HL-60/S4 treated with phorbol 12-myristate 13-acetate at 8.2 ng/mL for 4 days and 3 days (cell line): ENCODE data around the gene MACF1.

Experiments
- in situ Hi-C: fragments of 300-500 bp; cut with MboI; formaldehyde crosslinking; loops from 2 replicates; pipeline ENCODE4 v1.15.0; 2022; ENCODE audit warnings: low sequenced_read_pairs

The MACF1 gene

DNA sequence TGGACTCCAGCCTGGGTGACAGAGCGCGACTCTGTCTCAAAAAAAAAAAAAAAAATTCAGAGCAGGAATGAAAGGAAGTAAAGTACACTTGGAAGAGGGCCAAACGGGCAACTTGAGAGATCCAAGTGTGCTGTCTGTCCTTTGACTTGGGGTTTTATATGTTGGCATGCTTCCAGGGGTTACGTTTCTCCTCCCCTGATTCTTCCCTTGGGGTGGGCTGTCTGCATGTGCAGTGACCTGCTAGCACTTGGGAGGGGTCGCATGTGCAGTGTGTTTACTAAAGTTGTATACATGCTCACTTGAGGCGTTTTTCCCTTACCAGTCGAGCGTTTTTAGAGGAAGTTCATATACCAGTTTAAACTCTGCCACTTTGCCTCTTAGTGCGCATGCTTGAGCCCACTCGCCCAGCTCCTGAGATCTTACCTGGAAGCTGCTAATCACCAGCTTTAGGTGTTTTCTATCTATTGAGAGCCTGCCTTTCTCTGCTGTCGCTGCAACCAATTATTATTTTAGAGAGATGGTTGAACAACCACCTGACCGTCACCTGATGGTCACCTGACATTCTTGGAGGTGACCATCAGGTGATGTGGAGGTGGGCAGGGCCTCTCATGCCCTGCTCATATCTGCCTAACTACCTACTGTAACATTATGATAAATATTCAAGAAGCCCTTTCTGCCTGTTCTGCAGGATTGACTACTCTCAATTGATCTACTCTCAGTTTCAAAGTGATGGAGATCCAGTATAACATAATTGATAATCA is 140.1 kb downstream of the MACF1 start:
- in situ Hi-C loops: no loop called here

DNA sequence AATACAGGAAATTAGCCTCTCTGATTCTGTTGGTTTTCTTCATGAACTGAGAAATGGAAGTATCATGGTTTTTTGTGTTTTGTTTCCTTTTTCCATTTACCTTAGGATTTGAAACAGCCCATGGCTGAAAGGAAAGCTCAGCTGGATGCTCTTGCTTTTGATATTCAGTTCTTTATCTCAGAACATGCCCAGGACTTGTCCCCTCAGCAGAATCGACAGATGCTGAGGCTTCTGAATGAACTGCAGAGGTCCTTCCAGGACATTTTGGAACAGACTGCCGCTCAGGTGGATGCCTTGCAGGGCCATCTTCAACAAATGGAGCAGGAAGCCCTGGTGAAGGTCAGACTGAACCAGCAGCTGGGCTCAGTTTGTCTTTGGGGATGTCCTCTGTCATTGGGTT is 142.4 kb downstream of the MACF1 start:
- in situ Hi-C loops: no loop called here

DNA sequence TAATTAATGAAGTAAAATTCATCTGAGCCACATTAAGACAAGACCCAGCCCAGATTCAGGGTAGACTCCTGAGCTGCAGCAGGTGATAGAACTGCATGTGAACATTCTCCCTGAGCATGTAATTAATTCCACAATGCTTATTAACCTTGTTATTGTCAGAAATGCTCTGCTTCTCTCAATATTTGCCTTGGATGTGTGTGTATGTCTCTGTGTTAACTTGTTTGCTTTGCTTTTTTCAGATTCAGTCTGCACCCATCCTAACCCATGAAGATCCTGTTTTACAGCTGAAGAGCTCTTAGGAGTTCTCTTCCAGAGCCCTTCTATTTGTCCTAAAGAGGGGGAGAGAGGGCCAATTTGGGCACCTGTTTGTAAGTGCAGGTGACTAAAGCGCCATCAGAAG is 143.8 kb downstream of the MACF1 start:
- in situ Hi-C loops: no loop called here

DNA sequence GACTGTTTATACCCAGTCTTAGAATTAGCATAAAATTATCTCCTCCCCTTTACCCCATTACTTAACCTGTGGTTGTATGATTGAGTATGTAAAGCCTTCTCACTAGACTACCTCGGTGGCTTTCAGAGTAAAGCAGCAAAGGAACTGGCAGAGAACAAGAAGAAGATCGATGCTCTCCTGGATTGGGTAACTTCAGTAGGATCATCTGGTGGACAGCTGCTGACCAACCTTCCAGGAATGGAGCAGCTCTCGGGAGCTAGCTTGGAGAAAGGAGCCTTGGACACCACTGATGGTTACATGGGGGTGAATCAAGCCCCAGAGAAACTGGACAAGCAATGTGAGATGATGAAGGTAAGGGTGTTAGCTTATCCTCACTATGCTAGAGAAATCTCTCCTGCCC is 148.4 kb downstream of the MACF1 start:
- in situ Hi-C loops: no loop called here

DNA sequence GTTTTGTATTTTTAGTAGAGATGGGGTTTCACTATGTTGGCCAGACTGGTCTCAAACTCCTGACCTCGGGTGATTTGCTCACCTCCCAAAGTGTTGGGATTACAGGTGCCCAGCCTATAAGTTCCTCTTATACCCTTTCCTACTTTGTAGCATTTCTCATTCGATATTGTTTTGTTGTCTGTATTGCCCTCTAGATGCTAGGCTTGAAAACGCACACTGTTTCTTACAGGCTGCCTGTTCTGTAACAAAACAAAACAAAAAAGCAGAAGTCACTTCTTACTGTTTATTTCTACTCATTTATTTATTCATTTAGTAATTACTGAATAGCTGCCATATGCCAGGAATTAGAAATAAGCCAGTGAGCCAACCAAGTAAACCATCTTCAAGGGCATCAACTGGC is 150.1 kb downstream of the MACF1 start:
- in situ Hi-C loops: no loop called here

DNA sequence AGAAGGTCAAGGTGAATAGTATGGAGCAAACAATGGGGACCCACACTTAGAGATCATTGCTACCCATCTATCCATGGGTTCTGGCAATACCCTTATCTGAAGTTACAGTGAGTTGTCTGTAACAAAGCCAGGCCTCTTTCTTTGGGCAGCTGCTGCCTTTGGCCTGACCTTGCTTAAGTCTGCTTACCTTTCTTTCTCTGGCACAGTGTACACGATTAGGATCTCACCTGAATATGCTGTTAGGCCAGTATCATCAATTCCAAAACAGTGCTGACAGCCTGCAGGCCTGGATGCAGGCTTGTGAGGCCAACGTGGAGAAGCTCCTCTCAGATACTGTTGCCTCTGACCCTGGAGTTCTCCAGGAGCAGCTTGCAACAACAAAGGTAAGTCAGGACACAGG is 154.0 kb downstream of the MACF1 start:
- in situ Hi-C loops: no loop called here

DNA sequence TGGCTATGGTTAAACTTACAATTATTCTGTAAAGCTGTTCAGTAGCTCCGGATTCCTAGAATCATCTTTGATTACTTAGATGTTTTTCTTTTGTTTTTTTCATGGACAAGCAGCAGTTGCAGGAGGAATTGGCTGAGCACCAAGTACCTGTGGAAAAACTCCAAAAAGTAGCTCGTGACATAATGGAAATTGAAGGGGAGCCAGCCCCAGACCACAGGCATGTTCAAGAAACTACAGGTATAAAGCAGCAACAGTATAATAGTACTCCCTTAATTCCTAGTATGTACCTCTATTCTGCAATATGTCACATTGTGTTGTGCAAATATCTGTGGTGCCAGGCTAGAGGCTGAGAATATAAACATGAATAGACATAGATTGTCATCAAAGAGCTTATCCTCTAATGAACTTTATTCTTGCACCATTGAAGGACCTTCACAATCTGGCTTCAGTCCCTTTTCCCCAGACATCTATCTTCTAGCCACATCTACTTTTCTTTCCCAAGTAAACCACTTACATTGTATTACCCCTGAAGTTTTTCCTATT is 154.6 kb downstream of the MACF1 start:
- in situ Hi-C loops: no loop called here

DNA sequence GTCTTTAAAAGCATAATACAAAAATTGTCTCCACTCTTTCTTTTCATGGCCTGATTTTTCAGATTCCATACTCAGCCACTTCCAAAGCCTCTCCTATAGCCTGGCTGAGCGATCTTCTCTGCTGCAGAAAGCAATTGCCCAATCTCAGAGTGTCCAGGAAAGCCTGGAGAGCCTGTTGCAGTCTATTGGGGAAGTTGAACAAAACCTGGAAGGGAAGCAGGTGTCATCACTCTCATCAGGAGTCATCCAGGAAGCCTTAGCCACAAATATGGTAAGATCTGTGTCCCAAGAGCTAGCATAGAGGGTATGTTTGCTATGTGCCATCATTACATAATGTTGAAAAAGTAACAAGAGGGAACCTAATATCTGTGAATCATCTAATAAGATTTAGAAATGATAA is 156.2 kb downstream of the MACF1 start:
- in situ Hi-C loops: no loop called here

DNA sequence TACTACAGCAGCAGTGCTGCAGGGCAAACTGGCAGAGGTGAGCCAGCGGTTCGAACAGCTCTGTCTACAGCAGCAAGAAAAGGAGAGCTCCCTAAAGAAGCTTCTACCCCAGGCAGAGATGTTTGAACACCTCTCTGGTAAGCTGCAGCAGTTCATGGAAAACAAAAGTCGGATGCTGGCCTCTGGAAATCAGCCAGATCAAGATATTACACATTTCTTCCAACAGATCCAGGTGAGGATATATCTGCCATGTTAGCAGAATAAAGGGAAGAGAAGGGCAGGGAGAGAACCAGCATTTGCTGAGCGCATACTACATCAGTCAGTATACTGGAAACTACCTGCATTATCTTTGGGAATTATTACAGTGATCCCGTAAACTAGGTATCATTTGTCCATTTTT is 157.0 kb downstream of the MACF1 start:
- in situ Hi-C loops: no loop called here

DNA sequence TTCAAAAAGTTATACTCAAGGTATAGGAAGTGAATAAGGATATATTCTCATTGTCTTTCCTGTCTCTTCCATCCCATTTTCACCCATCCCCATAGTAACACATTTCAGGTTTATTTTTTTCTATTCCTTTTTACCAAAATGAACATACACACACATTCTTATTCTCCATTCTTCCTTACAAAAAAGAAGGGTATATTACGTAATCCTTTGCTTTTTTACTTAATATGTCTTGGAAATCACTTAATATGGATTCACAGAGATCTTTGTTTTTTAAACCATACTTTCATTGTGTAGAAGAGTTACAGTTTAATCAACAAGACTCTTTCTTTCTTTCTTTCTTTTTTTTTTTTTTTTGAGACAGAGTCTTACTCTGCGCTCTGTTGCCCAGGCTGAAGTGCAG is 158.8 kb downstream of the MACF1 start:
- in situ Hi-C loops: no loop called here

DNA sequence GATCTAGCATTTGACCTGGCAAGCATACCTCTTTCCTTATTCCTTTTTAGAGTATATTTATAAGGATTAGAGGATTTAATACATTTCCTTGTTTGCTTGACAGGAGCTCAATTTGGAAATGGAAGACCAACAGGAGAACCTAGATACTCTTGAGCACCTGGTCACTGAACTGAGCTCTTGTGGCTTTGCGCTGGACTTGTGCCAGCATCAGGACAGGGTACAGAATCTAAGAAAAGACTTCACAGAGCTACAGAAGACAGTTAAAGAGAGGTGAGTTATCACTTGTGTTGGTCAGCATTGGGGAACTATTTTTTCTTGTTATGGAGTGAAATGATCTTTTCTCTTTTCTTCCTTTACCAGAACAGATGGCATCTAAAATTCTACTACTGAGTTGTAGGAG is 163.6 kb downstream of the MACF1 start:
- in situ Hi-C loops: no loop called here

DNA sequence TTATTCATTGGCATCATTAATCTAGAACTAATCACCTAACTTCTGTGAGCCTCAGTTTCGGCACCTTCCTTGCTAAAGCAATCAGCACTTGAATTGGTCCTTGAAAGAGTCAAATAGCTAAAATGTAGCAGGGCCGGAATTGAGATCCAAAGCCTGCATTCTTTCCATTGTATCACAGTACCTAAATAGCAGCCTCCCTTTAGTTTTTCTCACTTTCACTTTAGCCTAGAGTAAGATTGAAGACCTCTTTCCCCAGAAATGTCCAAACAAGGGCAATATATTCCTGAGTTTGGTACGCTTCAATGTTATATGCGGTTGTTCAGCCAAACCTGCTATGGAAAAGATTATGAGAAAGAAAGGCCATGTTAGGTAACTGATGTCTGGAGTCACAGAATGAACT is 165.1 kb downstream of the MACF1 start:
- in situ Hi-C loops: no loop called here

DNA sequence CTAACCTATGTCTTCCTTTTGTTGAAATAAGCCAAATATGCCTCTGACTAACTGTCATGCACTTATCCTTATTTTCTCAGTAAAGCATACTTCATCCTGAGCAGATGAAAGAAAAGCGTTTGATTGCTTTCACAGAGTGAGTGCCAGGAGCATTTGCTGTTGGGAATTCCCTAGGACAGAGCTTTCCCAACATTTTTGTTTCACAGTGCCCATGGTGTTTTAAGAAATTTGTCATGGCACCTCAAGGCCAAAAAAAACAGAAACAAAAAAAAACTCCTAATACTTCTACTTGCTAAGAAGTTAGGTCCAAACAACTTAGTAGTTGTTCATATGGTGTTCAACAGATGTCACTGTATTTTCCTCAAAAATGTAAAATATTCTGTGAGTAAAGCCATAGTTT is 166.1 kb downstream of the MACF1 start:
- in situ Hi-C loops: no loop called here

DNA sequence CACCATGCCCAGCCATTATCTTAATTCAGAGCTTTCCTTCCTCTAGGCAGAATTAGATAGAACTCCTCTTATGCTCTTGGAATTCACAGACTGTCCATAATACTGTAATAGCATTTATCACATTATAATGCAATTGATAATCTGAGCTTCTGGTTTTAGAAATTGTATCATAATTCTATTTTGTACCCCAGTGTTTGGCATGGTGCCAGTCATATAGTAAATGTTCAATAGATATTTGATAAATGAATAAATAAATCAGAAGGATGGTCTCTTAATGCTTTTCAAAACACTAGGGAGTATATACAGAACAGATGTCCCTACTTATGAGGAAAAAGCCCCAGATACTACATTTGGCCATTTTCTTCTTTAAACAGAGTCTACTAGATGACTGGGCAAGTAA is 167.6 kb downstream of the MACF1 start:
- in situ Hi-C loops: no loop called here

DNA sequence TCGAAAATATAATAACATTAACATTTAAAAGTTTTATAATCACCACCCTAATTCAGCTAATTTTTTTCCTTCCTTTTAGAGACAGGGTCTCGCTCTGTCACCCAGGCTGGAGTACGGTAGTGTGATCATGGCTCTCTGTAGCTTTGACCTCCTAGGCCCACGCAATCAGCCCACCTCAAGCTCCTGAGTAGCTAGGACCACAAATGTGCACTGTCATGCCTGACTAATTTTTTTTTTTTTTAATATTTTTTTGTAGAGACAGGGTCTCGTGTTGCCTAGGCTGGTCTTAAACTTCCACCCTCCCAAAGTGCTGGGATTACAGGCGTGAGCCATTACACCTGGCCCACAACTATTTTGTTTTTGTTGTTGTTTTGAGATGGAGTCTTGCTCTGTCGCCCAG is 172.2 kb downstream of the MACF1 start:
- in situ Hi-C loops: no loop called here

DNA sequence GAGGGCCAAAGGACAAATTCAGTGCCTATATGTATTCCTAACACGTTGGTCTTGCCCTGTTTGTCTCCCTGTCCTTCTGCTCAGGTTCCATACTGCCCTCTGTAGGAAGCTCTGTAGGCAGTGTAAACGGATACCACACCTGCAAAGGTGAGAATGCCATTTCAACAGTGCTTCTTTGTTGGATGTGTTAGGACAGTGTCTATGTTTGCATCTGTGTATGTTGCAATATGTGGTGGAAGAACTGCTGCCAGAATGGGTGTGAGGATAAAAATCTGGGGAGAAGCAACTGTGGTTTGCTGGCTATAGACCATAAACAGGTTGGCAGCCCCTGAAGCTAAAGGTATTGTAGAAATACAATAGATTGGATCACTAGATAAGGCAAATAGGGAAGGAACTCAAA is 173.9 kb downstream of the MACF1 start:
- in situ Hi-C loops: no loop called here

DNA sequence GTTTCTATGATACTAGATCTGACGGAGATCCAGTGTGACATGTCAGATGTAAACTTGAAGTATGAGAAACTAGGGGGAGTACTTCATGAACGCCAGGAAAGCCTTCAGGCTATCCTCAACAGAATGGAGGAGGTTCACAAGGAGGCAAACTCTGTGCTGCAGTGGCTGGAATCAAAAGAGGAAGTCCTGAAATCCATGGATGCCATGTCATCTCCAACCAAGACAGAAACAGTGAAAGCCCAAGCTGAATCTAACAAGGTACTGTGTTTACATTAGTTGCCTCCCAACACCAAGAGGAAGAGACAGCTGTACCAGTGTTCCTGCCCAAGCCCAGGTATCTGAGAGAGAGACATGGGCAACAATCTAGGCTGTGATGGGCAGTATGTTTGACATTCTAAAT is 174.7 kb downstream of the MACF1 start:
- in situ Hi-C loops: no loop called here

DNA sequence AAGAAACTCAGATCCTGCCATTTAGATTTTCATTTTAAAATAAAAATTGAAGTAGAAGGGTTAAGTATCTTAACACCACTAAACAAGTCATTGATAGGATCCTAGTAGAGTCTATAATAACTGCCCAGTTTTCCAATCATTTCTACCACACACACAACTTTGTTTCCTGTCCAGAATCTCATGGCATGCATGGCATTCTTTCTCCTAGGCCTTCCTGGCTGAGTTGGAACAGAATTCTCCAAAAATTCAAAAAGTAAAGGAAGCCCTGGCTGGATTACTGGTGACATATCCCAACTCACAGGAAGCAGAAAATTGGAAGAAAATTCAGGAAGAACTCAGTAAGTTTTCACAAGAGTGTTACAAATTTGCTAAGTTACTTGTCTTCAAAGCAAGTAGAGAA is 175.5 kb downstream of the MACF1 start:
- in situ Hi-C loops: no loop called here

DNA sequence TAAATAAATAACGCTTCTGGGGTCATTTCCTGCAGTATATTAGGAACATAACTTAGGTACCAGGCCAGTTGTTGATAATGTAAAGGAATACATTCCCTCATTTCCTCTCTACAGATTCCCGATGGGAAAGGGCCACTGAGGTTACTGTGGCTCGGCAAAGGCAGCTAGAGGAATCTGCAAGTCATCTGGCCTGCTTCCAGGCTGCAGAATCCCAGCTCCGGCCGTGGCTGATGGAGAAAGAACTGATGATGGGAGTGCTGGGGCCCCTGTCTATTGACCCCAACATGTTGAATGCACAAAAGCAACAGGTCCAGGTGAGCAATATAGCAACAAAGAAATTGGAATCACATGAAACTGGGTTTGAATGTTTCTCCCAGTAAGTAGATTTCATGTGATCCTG is 177.3 kb downstream of the MACF1 start:
- in situ Hi-C loops: no loop called here

DNA sequence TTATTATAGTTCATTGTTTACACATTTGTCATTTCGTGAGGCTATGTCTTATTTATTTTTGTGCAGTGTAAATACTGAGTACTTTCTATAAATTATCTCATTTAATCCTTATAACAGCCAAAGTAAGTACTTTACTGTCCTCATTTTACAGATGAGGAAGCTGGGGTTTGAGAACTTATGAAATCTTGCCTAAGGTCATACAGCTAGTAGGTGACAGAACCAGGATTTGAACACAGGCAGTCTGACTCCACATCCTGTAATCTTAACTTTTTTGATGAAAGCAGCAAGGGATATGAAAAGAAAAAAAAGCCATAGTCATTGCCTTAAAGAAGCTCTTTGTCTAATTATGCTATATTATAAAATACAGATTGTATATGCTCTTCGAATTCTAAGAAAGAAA is 179.8 kb downstream of the MACF1 start:
- in situ Hi-C loops: no loop called here

DNA sequence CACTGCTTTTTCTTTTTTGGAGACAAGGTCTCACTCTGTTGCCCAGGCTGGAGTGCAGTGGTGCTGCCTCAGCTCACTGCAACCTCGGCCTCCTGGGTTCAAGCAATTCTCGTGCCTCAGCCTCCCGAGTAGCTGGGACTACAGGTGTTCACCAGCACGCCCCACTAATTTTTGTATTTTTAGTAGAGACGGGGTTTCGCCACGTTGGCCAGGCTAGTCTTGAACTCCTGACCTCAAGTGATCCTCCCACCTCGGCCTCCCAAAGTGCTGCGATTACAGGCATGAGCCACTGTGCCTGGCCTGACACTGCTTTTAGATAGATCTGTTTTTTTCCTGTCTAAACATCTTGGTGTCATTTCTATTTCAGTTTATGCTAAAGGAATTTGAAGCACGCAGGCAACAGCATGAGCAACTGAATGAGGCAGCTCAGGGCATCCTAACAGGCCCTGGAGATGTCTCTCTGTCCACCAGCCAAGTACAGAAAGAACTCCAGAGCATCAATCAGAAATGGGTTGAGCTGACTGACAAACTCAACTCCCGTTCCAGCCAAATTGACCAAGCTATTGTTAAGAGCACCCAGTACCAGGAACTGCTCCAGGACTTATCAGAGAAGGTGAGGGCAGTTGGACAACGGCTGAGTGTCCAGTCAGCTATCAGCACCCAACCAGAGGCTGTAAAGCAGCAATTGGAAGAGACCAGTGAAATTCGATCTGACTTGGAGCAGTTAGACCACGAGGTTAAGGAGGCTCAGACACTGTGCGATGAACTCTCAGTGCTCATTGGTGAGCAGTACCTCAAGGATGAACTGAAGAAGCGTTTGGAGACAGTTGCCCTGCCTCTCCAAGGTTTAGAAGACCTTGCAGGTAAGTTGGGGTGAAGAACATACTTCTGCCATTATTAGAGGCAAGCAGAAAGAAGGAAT is 180.8 kb downstream of the MACF1 start:
- in situ Hi-C loops: no loop called here

DNA sequence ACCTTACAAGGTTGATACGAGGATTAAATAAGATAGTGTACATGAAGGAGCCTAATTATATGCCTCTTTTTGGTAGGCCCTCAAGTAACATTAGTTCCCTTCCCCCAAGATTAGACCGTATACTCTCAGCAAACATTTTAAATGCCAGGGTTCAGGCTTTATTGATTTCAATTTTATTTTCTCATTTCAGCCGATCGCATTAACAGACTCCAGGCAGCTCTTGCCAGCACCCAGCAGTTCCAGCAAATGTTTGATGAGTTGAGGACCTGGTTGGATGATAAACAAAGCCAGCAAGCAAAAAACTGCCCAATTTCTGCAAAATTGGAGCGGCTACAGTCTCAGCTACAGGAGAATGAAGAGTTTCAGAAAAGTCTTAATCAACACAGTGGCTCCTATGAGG is 182.5 kb downstream of the MACF1 start:
- in situ Hi-C loops: no loop called here
